Activated CD4-positive, alpha-beta T cell treated with anti-CD3 and anti-CD28 coated beads for 48 hours (primary cell): ENCODE results near the gene CTAG1B.
"Not testable (repeated sequence)": the region's sequence is repeated elsewhere in the genome, so short reads cannot be mapped to it uniquely, and the experiment has no call there.

ENCODE experiments used
- DNase-seq: peaks from one replicate; pipeline ENCODE4 v3.0.0-alpha.2; 2020

Gene CTAG1B

DNA sequence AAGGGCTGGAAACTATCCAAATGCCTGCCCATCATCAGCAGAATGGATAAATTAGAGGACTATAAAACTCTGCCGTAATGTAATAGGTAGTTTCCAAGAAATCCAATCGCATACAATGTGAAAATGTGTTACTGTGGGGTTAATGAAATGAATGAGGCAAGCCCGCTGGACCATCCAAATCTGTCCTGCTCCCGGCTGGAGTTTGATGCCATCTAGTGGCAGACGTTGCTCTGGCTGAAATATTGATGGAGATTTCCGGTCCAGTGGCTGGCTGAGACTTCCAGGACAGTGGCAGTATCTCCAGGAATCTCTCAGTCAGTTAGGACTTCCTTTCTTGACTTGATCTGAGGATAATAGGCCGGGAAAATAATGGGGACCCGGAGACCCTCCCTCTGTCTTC lies 36.1 kb downstream of the CTAG1B start:
- not testable (repeated sequence) for DNase-seq

- not testable (repeated sequence) for DNase-seq
These were observed 44.0 kb downstream of the CTAG1B start for GRCh38 chrX:154575076-154575475.

GRCh38 chrX:154573061-154573460 lies 46.0 kb downstream of the CTAG1B start:
- DNase-seq: not testable (repeated sequence)

GRCh38 chrX:154570361-154570760 lies 48.7 kb downstream of the CTAG1B start:
- DNase-seq: not testable (repeated sequence)
